ENCODE measurements around the gene WWOX.
A peak's percentile ranks its signal among the peaks of the same experiment; 100 is the strongest.

Gene WWOX

GRCh38 chr16:78081341-78081740 lies 18.1 kb upstream of the WWOX start:
- H3K36me3 ChIP-seq (ENCODE audit: control insufficient read depth in 2 of 2, insufficient read depth in 2 of 2, low read length in 2 of 2) = no peaks in the 10 kb centered on the region
- H3K4me1 ChIP-seq (ENCODE audit: control insufficient read depth in 2 of 2, insufficient read depth in 2 of 2, low read length in 2 of 2) = no peaks in the 10 kb centered on the region
- no peak overlapping the region for H3K9ac ChIP-seq (ENCODE audit: low read depth in 1 of 2, low read length in 2 of 2)
- H3K4me3 ChIP-seq (ENCODE audit: low read length in 2 of 2) = no peak overlapping the region
- no peak overlapping the region for H3K27ac ChIP-seq (ENCODE audit: low read depth in 2 of 2, low read length in 2 of 2)
- peaks cover 0 to 2% of the 10 kb centered on the region in 2 donors for H3K27me3 ChIP-seq (ENCODE audit: control insufficient read depth in 2 of 2, insufficient read depth in 2 of 2, low read length in 2 of 2)
- no peaks in the 10 kb centered on the region for H3K9me3 ChIP-seq (ENCODE audit: control insufficient read depth in 2 of 2, low read length in 2 of 2)

- H3K9ac ChIP-seq (ENCODE audit: low read depth in 1 of 2, low read length in 2 of 2) = no peak overlapping the region
- no peak overlapping the region for H3K27ac ChIP-seq (ENCODE audit: low read depth in 2 of 2, low read length in 2 of 2)
- H3K27me3 ChIP-seq (ENCODE audit: control insufficient read depth in 2 of 2, insufficient read depth in 2 of 2, low read length in 2 of 2) = no peaks in the 10 kb centered on the region
- peaks cover 0 to 3% of the 10 kb centered on the region in 2 donors for H3K9me3 ChIP-seq (ENCODE audit: control insufficient read depth in 2 of 2, low read length in 2 of 2)
- H3K4me3 ChIP-seq (ENCODE audit: low read length in 2 of 2) = no peak overlapping the region
- H3K4me1 ChIP-seq (ENCODE audit: control insufficient read depth in 2 of 2, insufficient read depth in 2 of 2, low read length in 2 of 2) = no peaks in the 10 kb centered on the region
- H3K36me3 ChIP-seq (ENCODE audit: control insufficient read depth in 2 of 2, insufficient read depth in 2 of 2, low read length in 2 of 2) = no peaks in the 10 kb centered on the region
These were observed 8.0 kb upstream of the WWOX start for GRCh38 chr16:78091419-78091818.

- Histone ChIP-seq H3K27ac (ENCODE audit: low read depth in 2 of 2, low read length in 2 of 2) (no peak overlapping the region), H3K27me3 (ENCODE audit: control insufficient read depth in 2 of 2, insufficient read depth in 2 of 2, low read length in 2 of 2) (no peaks in the 10 kb centered on the region), H3K9ac (ENCODE audit: low read depth in 1 of 2, low read length in 2 of 2) (no peak overlapping the region), H3K4me1 (ENCODE audit: control insufficient read depth in 2 of 2, insufficient read depth in 2 of 2, low read length in 2 of 2) (no peaks in the 10 kb centered on the region), H3K9me3 (ENCODE audit: control insufficient read depth in 2 of 2, low read length in 2 of 2) (peaks cover 0 to 3% of the 10 kb centered on the region in 2 donors), H3K4me3 (ENCODE audit: low read length in 2 of 2) (no peak overlapping the region), H3K36me3 (ENCODE audit: control insufficient read depth in 2 of 2, insufficient read depth in 2 of 2, low read length in 2 of 2) (no peaks in the 10 kb centered on the region)
These were observed 6.7 kb upstream of the WWOX start for GRCh38 chr16:78092758-78093157.

GRCh38 chr16:78094166-78094565 lies 5.3 kb upstream of the WWOX start:
- H3K4me3 ChIP-seq (ENCODE audit: low read length in 2 of 2) = no peak overlapping the region
- no peak overlapping the region for H3K9ac ChIP-seq (ENCODE audit: low read depth in 1 of 2, low read length in 2 of 2)
- H3K36me3 ChIP-seq (ENCODE audit: control insufficient read depth in 2 of 2, insufficient read depth in 2 of 2, low read length in 2 of 2) = no peaks in the 10 kb centered on the region
- no peaks in the 10 kb centered on the region for H3K4me1 ChIP-seq (ENCODE audit: control insufficient read depth in 2 of 2, insufficient read depth in 2 of 2, low read length in 2 of 2)
- H3K27me3 ChIP-seq (ENCODE audit: control insufficient read depth in 2 of 2, insufficient read depth in 2 of 2, low read length in 2 of 2) = no peaks in the 10 kb centered on the region
- H3K9me3 ChIP-seq (ENCODE audit: control insufficient read depth in 2 of 2, low read length in 2 of 2) = peaks cover 0 to 3% of the 10 kb centered on the region in 2 donors
- no peak overlapping the region for H3K27ac ChIP-seq (ENCODE audit: low read depth in 2 of 2, low read length in 2 of 2)

GRCh38 chr16:78094998-78095397 lies 4.5 kb upstream of the WWOX start:
- H3K27ac ChIP-seq (ENCODE audit: low read depth in 2 of 2, low read length in 2 of 2) = no peak overlapping the region
- peaks cover 0 to 2% of the 10 kb centered on the region in 2 donors for H3K4me1 ChIP-seq (ENCODE audit: control insufficient read depth in 2 of 2, insufficient read depth in 2 of 2, low read length in 2 of 2)
- no peaks in the 10 kb centered on the region for H3K27me3 ChIP-seq (ENCODE audit: control insufficient read depth in 2 of 2, insufficient read depth in 2 of 2, low read length in 2 of 2)
- peaks cover 0 to 3% of the 10 kb centered on the region in 2 donors for H3K9me3 ChIP-seq (ENCODE audit: control insufficient read depth in 2 of 2, low read length in 2 of 2)
- H3K4me3 ChIP-seq (ENCODE audit: low read length in 2 of 2) = no peak overlapping the region
- H3K36me3 ChIP-seq (ENCODE audit: control insufficient read depth in 2 of 2, insufficient read depth in 2 of 2, low read length in 2 of 2) = no peaks in the 10 kb centered on the region
- H3K9ac ChIP-seq (ENCODE audit: low read depth in 1 of 2, low read length in 2 of 2) = no peak overlapping the region

- Histone ChIP-seq H3K4me3 (ENCODE audit: low read length in 2 of 2) (no peak overlapping the region), H3K36me3 (ENCODE audit: control insufficient read depth in 2 of 2, insufficient read depth in 2 of 2, low read length in 2 of 2) (no peaks in the 10 kb centered on the region), H3K4me1 (ENCODE audit: control insufficient read depth in 2 of 2, insufficient read depth in 2 of 2, low read length in 2 of 2) (peaks cover 4% of the 10 kb centered on the region in 2 donors), H3K9ac (ENCODE audit: low read depth in 1 of 2, low read length in 2 of 2) (no peak overlapping the region), H3K27me3 (ENCODE audit: control insufficient read depth in 2 of 2, insufficient read depth in 2 of 2, low read length in 2 of 2) (no peaks in the 10 kb centered on the region), H3K27ac (ENCODE audit: low read depth in 2 of 2, low read length in 2 of 2) (no peak overlapping the region), H3K9me3 (ENCODE audit: control insufficient read depth in 2 of 2, low read length in 2 of 2) (peaks cover 0 to 3% of the 10 kb centered on the region in 2 donors)
These were observed 3.1 kb upstream of the WWOX start for GRCh38 chr16:78096386-78096785.

- H3K9me3 ChIP-seq (ENCODE audit: control insufficient read depth in 2 of 2, low read length in 2 of 2) = peaks cover 0 to 3% of the 10 kb centered on the region in 2 donors
- no peak overlapping the region for H3K27ac ChIP-seq (ENCODE audit: low read depth in 2 of 2, low read length in 2 of 2)
- peaks cover 4% of the 10 kb centered on the region in 2 donors for H3K4me1 ChIP-seq (ENCODE audit: control insufficient read depth in 2 of 2, insufficient read depth in 2 of 2, low read length in 2 of 2)
- H3K4me3 ChIP-seq (ENCODE audit: low read length in 2 of 2) = no peak overlapping the region
- no peaks in the 10 kb centered on the region for H3K27me3 ChIP-seq (ENCODE audit: control insufficient read depth in 2 of 2, insufficient read depth in 2 of 2, low read length in 2 of 2)
- H3K36me3 ChIP-seq (ENCODE audit: control insufficient read depth in 2 of 2, insufficient read depth in 2 of 2, low read length in 2 of 2) = no peaks in the 10 kb centered on the region
- no peak overlapping the region for H3K9ac ChIP-seq (ENCODE audit: low read depth in 1 of 2, low read length in 2 of 2)
These were observed 1.9 kb upstream of the WWOX start for GRCh38 chr16:78097548-78097947.

GRCh38 chr16:78098087-78098486 lies 1.4 kb upstream of the WWOX start:
- Histone ChIP-seq H3K27ac (ENCODE audit: low read depth in 2 of 2, low read length in 2 of 2) (no peak overlapping the region), H3K9me3 (ENCODE audit: control insufficient read depth in 2 of 2, low read length in 2 of 2) (peaks cover 0 to 3% of the 10 kb centered on the region in 2 donors), H3K36me3 (ENCODE audit: control insufficient read depth in 2 of 2, insufficient read depth in 2 of 2, low read length in 2 of 2) (no peaks in the 10 kb centered on the region), H3K4me3 (ENCODE audit: low read length in 2 of 2) (no peak overlapping the region), H3K9ac (ENCODE audit: low read depth in 1 of 2, low read length in 2 of 2) (no peak overlapping the region), H3K4me1 (ENCODE audit: control insufficient read depth in 2 of 2, insufficient read depth in 2 of 2, low read length in 2 of 2) (peaks cover 4% of the 10 kb centered on the region in 2 donors), H3K27me3 (ENCODE audit: control insufficient read depth in 2 of 2, insufficient read depth in 2 of 2, low read length in 2 of 2) (no peaks in the 10 kb centered on the region)

- Histone ChIP-seq H3K9me3 (ENCODE audit: control insufficient read depth in 2 of 2, low read length in 2 of 2) (peaks cover 0 to 3% of the 10 kb centered on the region in 2 donors), H3K4me1 (ENCODE audit: control insufficient read depth in 2 of 2, insufficient read depth in 2 of 2, low read length in 2 of 2) (peaks cover 4% of the 10 kb centered on the region in 2 donors), H3K27me3 (ENCODE audit: control insufficient read depth in 2 of 2, insufficient read depth in 2 of 2, low read length in 2 of 2) (no peaks in the 10 kb centered on the region), H3K4me3 (ENCODE audit: low read length in 2 of 2) (peak overlapping the region; percentile 87 to 90), H3K9ac (ENCODE audit: low read depth in 1 of 2, low read length in 2 of 2) (peak overlapping the region in 1 of 2 donors; percentile 16), H3K27ac (ENCODE audit: low read depth in 2 of 2, low read length in 2 of 2) (peak overlapping the region; percentile 89 to 95), H3K36me3 (ENCODE audit: control insufficient read depth in 2 of 2, insufficient read depth in 2 of 2, low read length in 2 of 2) (no peaks in the 10 kb centered on the region)
These were observed 721 bp upstream of the WWOX start for GRCh38 chr16:78098595-78099270.

GRCh38 chr16:78100112-78100467 lies 636 bp downstream of the WWOX start:
- H3K9me3 ChIP-seq (ENCODE audit: control insufficient read depth in 2 of 2, low read length in 2 of 2) = peaks cover 0 to under 1% of the 10 kb centered on the region in 2 donors
- H3K4me1 ChIP-seq (ENCODE audit: control insufficient read depth in 2 of 2, insufficient read depth in 2 of 2, low read length in 2 of 2) = peaks cover 4% of the 10 kb centered on the region in 2 donors
- H3K4me3 ChIP-seq (ENCODE audit: low read length in 2 of 2) = peak overlapping the region; percentile 87 to 90
- no peaks in the 10 kb centered on the region for H3K36me3 ChIP-seq (ENCODE audit: control insufficient read depth in 2 of 2, insufficient read depth in 2 of 2, low read length in 2 of 2)
- H3K27me3 ChIP-seq (ENCODE audit: control insufficient read depth in 2 of 2, insufficient read depth in 2 of 2, low read length in 2 of 2) = no peaks in the 10 kb centered on the region
- peak overlapping the region; percentile 89 to 95 for H3K27ac ChIP-seq (ENCODE audit: low read depth in 2 of 2, low read length in 2 of 2)
- peak overlapping the region; percentile 83 to 89 for H3K9ac ChIP-seq (ENCODE audit: low read depth in 1 of 2, low read length in 2 of 2)

All from mucosa of rectum (tissue), 2 donors.